SK-N-SH (cell line): ENCODE results near the gene RPUSD3. TPM values are rescaled to one million over a fixed set of nuclear protein-coding genes. Genes with fewer than 3 reads are reported as not detected.

ENCODE experiments used
- CTCF ChIA-PET: fragments of 300-600, 350-600 bp; formaldehyde crosslinking; extraction: SDS; loops from one replicate; lab custom pipeline; 2021; lab: Yijun Ruan, JAX
- POLR2A ChIA-PET: fragments of 350-600 bp; sonication (Branson Sonifier 250); formaldehyde crosslinking; extraction: SDS; loops from one replicate; lab custom pipeline; 2020; ENCODE audit warnings: antibody characterized with exemption, inconsistent platforms; lab: Yijun Ruan, JAX
- DNase-seq: peaks from one replicate; pipeline ENCODE4 v3.0.0; 2012
- H2AFZ ChIP-seq: fragments of 200-600 bp; sonication (generic); 2 replicates; pipeline ENCODE4 v1.8.1; 2016; ENCODE audit warnings: antibody characterized with exemption, mild to moderate bottlenecking, low read depth
- H3F3A ChIP-seq: fragments of 200-600 bp; sonication (generic); replicated peaks from 2 replicates; pipeline ENCODE3; 2016; ENCODE audit warnings: antibody characterized with exemption, mild to moderate bottlenecking; ENCODE audit not compliant: insufficient read depth
- H3K27ac ChIP-seq, 2 experiments: fragments of 200-500 bp in 1 of 2; fragments of 200-600 bp in 1 of 2; sonication (Bioruptor generic) in 1 of 2; sonication (generic), shearing (Covaris generic) in 1 of 2; 2 replicates each; pipeline versions ENCODE4 v1.5.1 to v1.6.1; 2014 to 2016; ENCODE audit warnings: low read depth in 2 of 2, inconsistent platforms in 1 of 2, low read length in 1 of 2, mild to moderate bottlenecking in 1 of 2, mixed read lengths in 1 of 2
- H3K27me3 ChIP-seq: fragments of 200-600 bp; sonication (generic), shearing (Covaris generic); 2 replicates; pipeline ENCODE4 v1.6.1; 2016; ENCODE audit warnings: mixed run types; ENCODE audit not compliant: insufficient read depth
- H3K36me3 ChIP-seq, 2 experiments: fragments of 200-500 bp in 1 of 2; fragments of 200-600 bp in 1 of 2; sonication (Bioruptor generic) in 1 of 2; sonication (generic) in 1 of 2; replicated peaks in 1 of 2; 2 replicates each; pipeline versions ENCODE3 to v1.5.1; 2014 to 2016; ENCODE audit warnings: low read length in 1 of 2, mild to moderate bottlenecking in 1 of 2; ENCODE audit not compliant: insufficient read depth in 2 of 2, control insufficient read depth in 1 of 2
- H3K4me1 ChIP-seq, 2 experiments: fragments of 200-500 bp in 1 of 2; fragments of 200-600 bp in 1 of 2; sonication (Bioruptor generic) in 1 of 2; sonication (generic), shearing (Covaris generic) in 1 of 2; 2 replicates each; pipeline versions ENCODE4 v1.5.1 to v1.6.1; 2014 to 2016; ENCODE audit warnings: low read depth in 1 of 2, low read length in 1 of 2, mixed run types in 1 of 2; ENCODE audit not compliant: insufficient read depth in 2 of 2, control insufficient read depth in 1 of 2
- H3K4me2 ChIP-seq: fragments of 200-600 bp; sonication (generic), shearing (Covaris generic); 2 replicates; pipeline ENCODE4 v1.6.1; 2017; ENCODE audit warnings: mixed run types
- H3K4me3 ChIP-seq, 2 experiments: fragments of 200-500 bp in 1 of 2; fragments of 200-600 bp in 1 of 2; sonication (Bioruptor generic) in 1 of 2; sonication (generic), shearing (Covaris generic) in 1 of 2; 2 replicates each; pipeline versions ENCODE4 v1.5.1 to v1.8.1; 2014 to 2016; ENCODE audit warnings: low read depth in 2 of 2, inconsistent platforms in 1 of 2, low read length in 1 of 2, mild to moderate bottlenecking in 1 of 2, mixed read lengths in 1 of 2, moderate library complexity in 1 of 2
- H3K79me2 ChIP-seq: fragments of 200-600 bp; sonication (generic); 2 replicates; pipeline ENCODE4 v1.8.1; 2017; ENCODE audit warnings: mild to moderate bottlenecking; ENCODE audit not compliant: insufficient read depth
- H3K9ac ChIP-seq: fragments of 200-600 bp; sonication (generic); 2 replicates; pipeline ENCODE4 v1.6.1; 2017; ENCODE audit warnings: mixed run types
- H3K9me2 ChIP-seq: fragments of 200-600 bp; sonication (generic); 2 replicates; pipeline ENCODE4 v1.6.1; 2017; ENCODE audit warnings: mixed run types
- H3K9me3 ChIP-seq: fragments of 200-600 bp; sonication (generic); 2 replicates; pipeline ENCODE4 v1.6.1; 2017; ENCODE audit warnings: mixed run types, mild to moderate bottlenecking, moderate library complexity
- H4K20me1 ChIP-seq: fragments of 200-600 bp; sonication (generic); 2 replicates; pipeline ENCODE4 v1.6.1; 2017; ENCODE audit warnings: mild to moderate bottlenecking, mixed run types; ENCODE audit not compliant: insufficient read depth
- ELF1 ChIP-seq: IDR thresholded peaks from 2 replicates; pipeline ENCODE4 v1.4.0; 2012
- GABPA ChIP-seq: IDR thresholded peaks from 2 replicates; pipeline ENCODE4 v1.4.0; 2012; ENCODE audit warnings: low read depth, mild to moderate bottlenecking
- GATA2 ChIP-seq: sonication (generic); formaldehyde crosslinking; IDR thresholded peaks from 2 replicates; pipeline ENCODE4 v1.5.0; 2020; ENCODE audit warnings: mild to moderate bottlenecking, missing genetic modification reagents
- MEF2A ChIP-seq: IDR thresholded peaks from 2 replicates; pipeline ENCODE4 v1.4.0; 2012; ENCODE audit warnings: low read depth, borderline replicate concordance
- MXI1 ChIP-seq: IDR thresholded peaks from 2 replicates; pipeline ENCODE4 v1.6.1; 2012; ENCODE audit warnings: mild to moderate bottlenecking, low read depth, low read length, improper control_type of control experiment
- NFIC ChIP-seq: IDR thresholded peaks from 2 replicates; pipeline ENCODE4 v1.4.0; 2012; ENCODE audit warnings: borderline replicate concordance
- PBX3 ChIP-seq: IDR thresholded peaks from 2 replicates; pipeline ENCODE4; 2012
- POLR2AphosphoS5 ChIP-seq: IDR thresholded peaks from 2 replicates; pipeline ENCODE4 v1.6.1; 2012; ENCODE audit warnings: low read depth, low read length
- RAD21 ChIP-seq: IDR thresholded peaks from 2 replicates; pipeline ENCODE4 v1.6.1; 2012; ENCODE audit warnings: mild to moderate bottlenecking, low read length
- RCOR1 ChIP-seq: fragments of 150-350 bp; IDR thresholded peaks from 2 replicates; pipeline ENCODE4 v1.6.1; 2017; ENCODE audit warnings: antibody characterized with exemption, low read length
- SIN3A ChIP-seq: IDR thresholded peaks from 2 replicates; pipeline ENCODE4 v1.6.1; 2012; ENCODE audit warnings: low read depth, mild to moderate bottlenecking, low read length, moderate library complexity, borderline replicate concordance
- YY1 ChIP-seq: IDR thresholded peaks from 2 replicates; pipeline ENCODE4 v1.4.0; 2012; ENCODE audit warnings: low read depth, mild to moderate bottlenecking
- WGBS: methylation state at CpG from one replicate; pipeline ENCODE4 v1.1.6; 2017; ENCODE audit warnings: low lambda C conversion rate; 5-methylcytosine and 5-hydroxymethylcytosine counted together
- polyA plus RNA-seq, 3 experiments: library from polyadenylated mRNA; depleted of rRNA; stranded (reverse); fragments of >200 nt; gene quantifications; 2 replicates each; pipeline ENCODE4 v1.2.3, GENCODE V29; 2012
- TF ChIP-seq, protein P1 (sequence below): IDR thresholded peaks from 2 replicates; pipeline ENCODE4 v1.4.0; 2012; ENCODE audit warnings: low read depth, borderline replicate concordance
- TF ChIP-seq, protein P2 (sequence below): IDR thresholded peaks from 2 replicates; pipeline ENCODE4 v1.4.0; 2012; ENCODE audit warnings: low read depth

The RPUSD3 gene
- polyA plus RNA-seq, 1 of the 3 experiments (the other 2 are of a cell fraction) = 43.4 TPM

GRCh38 chr3:9820543-9820942, 23.3 kb downstream of the RPUSD3 start:
- no peak for DNase-seq
- Histone ChIP-seq H3K79me2 (no peaks in the 10 kb centered on the region), H3K27me3 (no peaks in the 10 kb centered on the region), H3K9ac (no peak overlapping the region), H3K4me1 (no peaks in the 10 kb centered on the region), H2AFZ (no peak overlapping the region), H3K36me3 (no peaks in the 10 kb centered on the region), H3K9me2 (no peaks in the 10 kb centered on the region), H3K27ac (no peak overlapping the region), H3K9me3 (no peaks in the 10 kb centered on the region), H3F3A (no peaks in the 10 kb centered on the region), H3K4me2 (no peak overlapping the region), H3K4me3 (no peak overlapping the region), H4K20me1 (no peaks in the 10 kb centered on the region)
- TF ChIP-seq POLR2AphosphoS5 (no peak), PBX3 (no peak), MEF2A (no peak), ELF1 (no peak), RAD21 (no peak), GATA2 (no peak)
- CTCF ChIA-PET = interaction anchor here (0.6 to 1.3 kb wide), 3 partner anchors 10 to 16 kb away, joined by 3 read pairs; no protein-coding TSS in a partner anchor
- POLR2A ChIA-PET = no interaction called here
- 91% methylated on average over 6 of the region's 12 CpGs for WGBS

- Histone ChIP-seq H2AFZ (no peak overlapping the region), H3K36me3 (no peaks in the 10 kb centered on the region), H3K79me2 (no peaks in the 10 kb centered on the region), H3K4me3 (no peak overlapping the region), H3K27me3 (no peaks in the 10 kb centered on the region), H3K4me2 (no peak overlapping the region), H3K9me2 (no peaks in the 10 kb centered on the region), H3K4me1 (no peaks in the 10 kb centered on the region), H3K27ac (no peak overlapping the region), H3F3A (no peaks in the 10 kb centered on the region), H3K9ac (no peak overlapping the region), H4K20me1 (no peaks in the 10 kb centered on the region), H3K9me3 (no peaks in the 10 kb centered on the region)
- no peak for DNase-seq
- POLR2A ChIA-PET = no interaction called here
- TF ChIP-seq, protein P1, sequence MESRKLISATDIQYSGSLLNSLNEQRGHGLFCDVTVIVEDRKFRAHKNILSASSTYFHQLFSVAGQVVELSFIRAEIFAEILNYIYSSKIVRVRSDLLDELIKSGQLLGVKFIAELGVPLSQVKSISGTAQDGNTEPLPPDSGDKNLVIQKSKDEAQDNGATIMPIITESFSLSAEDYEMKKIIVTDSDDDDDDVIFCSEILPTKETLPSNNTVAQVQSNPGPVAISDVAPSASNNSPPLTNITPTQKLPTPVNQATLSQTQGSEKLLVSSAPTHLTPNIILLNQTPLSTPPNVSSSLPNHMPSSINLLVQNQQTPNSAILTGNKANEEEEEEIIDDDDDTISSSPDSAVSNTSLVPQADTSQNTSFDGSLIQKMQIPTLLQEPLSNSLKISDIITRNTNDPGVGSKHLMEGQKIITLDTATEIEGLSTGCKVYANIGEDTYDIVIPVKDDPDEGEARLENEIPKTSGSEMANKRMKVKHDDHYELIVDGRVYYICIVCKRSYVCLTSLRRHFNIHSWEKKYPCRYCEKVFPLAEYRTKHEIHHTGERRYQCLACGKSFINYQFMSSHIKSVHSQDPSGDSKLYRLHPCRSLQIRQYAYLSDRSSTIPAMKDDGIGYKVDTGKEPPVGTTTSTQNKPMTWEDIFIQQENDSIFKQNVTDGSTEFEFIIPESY = no peak
- TF ChIP-seq MXI1 (no peak), RCOR1 (no peak), SIN3A (no peak), YY1 (no peak), NFIC (no peak), MEF2A (no peak), GABPA (no peak), RAD21 (no peak)
- TF ChIP-seq, protein P2, sequence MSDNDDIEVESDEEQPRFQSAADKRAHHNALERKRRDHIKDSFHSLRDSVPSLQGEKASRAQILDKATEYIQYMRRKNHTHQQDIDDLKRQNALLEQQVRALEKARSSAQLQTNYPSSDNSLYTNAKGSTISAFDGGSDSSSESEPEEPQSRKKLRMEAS = no peak
- CTCF ChIA-PET = no interaction called here
- 94% methylated on average over 6 of the region's 7 CpGs for WGBS
Measured at GRCh38 chr3:9818666-9819335, 25.0 kb downstream of the RPUSD3 start.
